NT2/D1 (cell line): Measurements from ENCODE around the gene GDF2.

Source experiments
- YY1 ChIP-seq: IDR thresholded peaks from 2 replicates; pipeline ENCODE4 v1.6.1; 2011; ENCODE audit not compliant: insufficient read length, insufficient read depth
- ZNF274 ChIP-seq: IDR thresholded peaks from 2 replicates; pipeline ENCODE4 v1.6.1; 2011; ENCODE audit warnings: mild to moderate bottlenecking, low read depth, low read length

DNA sequence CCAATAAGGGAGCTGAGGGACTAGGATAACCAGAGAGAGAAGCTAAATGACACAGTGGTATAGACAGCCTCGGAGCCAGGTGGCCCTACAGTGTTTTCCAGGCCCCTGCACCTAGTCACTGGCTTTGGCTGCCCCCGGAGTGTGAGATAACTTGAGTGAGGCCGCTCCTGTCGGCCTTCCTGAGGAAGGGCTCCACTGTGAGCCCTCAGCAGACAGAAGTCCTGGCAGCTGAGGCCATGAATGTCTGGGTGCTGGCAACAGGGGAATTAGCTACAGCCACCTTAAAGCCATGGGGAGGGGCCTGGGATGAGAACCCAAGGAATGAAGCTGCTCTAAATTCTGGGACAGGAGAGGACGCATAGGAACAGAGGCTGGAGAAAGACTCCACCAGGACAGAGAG, 26.8 kb upstream of the GDF2 start:
- TF ChIP-seq YY1 (no peak), ZNF274 (no peak)
